HL-60/S4 treated with retinoic acid at 250 ng/mL for 4 days and 3 days (cell line): ENCODE data around the gene ITSN2.

ENCODE experiments used
- in situ Hi-C: fragments of 300-500 bp; cut with MboI; formaldehyde crosslinking; loops from 2 replicates; pipeline ENCODE4 v1.7.0; 2022; ENCODE audit warnings: low sequenced_read_pairs

Gene ITSN2

GRCh38 chr2:24360050-24360962 lies at the start of gene ITSN2:
Gene ITSN2, minus strand, starts transcription at chr2:24360536. Its CDS starts 32,454 bp downstream, at chr2:24328082.
- in situ Hi-C loops, result no loop called here

GRCh38 chr2:24409171-24409570 lies 48.8 kb upstream of the ITSN2 start:
- in situ Hi-C loops, result loop anchor here (25.0 kb wide), 2 partner anchors 553 to 703 kb away; partner anchors contain the start of gene DNAJC27

- in situ Hi-C loops, result loop anchor here (25.0 kb wide), 2 partner anchors 554 to 704 kb away; partner anchors contain the start of gene DNAJC27
Measured at GRCh38 chr2:24408704-24409103, 48.4 kb upstream of the ITSN2 start.

DNA sequence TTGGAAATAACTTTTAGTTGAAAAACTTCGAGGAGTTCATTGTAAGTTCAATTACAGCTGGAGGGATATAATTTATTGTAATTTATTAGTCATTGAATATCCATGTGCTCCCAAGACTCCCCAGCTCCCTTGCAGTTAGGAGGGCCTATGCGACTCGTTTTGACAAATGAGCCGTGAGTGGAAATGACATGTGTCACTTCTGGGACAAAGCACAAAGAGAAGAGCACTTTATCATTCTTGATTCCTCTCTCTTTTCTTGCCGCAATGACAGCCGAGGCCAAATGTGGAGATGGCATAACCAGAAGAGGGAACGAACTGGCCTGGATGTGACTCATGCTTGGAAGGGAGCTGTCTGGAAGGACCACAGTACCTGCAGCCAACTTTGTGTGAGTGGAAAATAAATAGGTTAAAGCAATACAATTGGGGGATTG lies 44.2 kb upstream of the ITSN2 start:
- in situ Hi-C loops, result loop anchor here (25.0 kb wide), 2 partner anchors 558 to 708 kb away; partner anchors contain the start of gene DNAJC27

DNA sequence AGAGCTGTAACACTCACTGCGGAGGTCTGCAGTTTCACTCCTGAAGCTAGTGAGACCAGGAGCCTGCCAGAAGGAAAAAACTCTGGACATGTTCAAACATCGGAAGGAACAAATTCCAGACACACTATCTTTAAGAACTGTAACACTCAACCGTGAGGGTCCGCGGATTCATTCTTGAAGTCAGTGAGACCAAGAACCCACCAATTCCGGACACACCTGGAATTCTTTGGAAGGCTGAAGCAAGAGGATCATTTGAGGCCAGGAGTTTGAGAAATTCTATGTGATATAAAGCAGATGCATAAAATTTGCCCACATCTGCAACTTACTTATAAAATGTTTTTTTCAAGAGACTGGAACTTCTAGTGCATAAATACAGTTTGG lies 43.5 kb upstream of the ITSN2 start:
- in situ Hi-C loops, result loop anchor here (25.0 kb wide), 2 partner anchors 558 to 708 kb away; partner anchors contain the start of gene DNAJC27

DNA sequence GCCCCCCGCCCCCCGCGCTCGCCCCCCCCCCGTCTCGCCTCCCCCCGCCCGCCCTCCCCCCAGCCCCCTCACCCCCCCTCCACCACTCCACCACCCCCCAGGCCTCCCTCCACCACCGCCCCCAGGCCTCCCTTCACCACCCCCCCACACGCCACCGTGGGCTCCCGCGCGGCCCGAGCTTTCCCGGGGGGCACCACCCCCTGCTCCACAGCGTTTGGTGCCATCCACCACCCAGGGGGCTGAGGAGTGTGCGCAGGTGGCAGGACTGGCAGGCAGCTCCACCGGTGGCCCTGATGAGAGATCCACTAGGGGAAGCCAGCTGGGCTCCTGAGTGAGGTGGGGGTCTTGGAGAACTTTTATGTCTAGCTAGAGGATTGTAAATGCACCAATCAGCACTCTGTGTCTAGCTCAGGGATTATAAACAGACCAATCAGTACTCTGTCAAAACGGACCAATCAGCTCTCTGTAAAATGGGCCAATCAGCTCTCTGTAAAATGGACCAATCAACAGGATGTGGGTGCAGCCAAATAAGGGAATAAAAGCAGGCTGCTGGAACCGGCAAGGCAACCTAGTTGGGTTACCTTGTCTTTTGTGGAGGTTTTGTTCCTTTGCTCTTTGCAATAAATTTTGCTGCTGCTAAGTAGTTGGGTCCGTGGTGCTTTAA lies 43.0 kb upstream of the ITSN2 start:
- in situ Hi-C loops, result loop anchor here (25.0 kb wide), 2 partner anchors 559 to 709 kb away; partner anchors contain the start of gene DNAJC27

DNA sequence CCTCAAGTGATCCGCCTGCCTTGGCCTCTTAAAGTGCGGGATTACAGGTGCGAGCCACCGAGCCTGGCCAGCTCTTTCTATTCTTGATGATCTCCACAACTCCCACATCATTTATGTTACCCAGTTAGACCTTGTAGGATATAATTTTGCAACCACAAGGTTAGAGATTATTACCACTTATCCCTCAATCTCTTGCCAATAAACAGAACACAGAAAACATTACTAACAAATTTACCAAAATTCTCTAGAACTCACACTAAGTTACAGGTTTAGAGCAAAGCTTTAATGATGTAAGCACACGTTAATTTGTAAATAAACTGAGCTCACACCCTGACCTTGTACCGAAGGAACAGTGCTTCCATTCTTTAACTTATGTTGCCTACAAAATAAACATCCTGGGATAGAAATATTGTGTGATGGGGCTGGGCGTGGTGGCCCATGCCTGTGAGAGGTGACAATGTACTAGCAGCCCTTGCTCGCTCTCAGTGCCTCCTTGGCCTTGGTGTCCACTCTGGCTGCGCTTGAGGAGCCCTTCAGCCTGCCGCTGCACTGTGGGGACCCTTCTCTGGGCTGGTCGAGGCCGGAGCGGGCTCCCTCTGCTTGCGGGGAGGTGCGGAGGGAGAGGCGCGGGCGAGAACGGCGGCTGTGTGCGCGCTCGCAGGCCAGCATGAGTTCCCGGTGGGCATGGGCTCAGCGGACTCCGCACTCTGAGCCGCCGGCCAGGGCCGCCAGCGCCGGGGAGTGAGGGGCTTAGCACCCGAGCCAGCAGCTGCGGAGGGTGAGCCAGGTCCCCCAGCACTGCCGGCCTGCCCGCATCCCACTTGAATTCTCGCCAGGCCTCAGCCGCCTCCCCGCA lies 42.1 kb upstream of the ITSN2 start:
- in situ Hi-C loops, result loop anchor here (25.0 kb wide), 2 partner anchors 560 to 710 kb away; partner anchors contain the start of gene DNAJC27

GRCh38 chr2:24400207-24400907 lies 40.0 kb upstream of the ITSN2 start:
- in situ Hi-C loops, result loop anchor here (25.0 kb wide), 2 partner anchors 562 to 712 kb away; partner anchors contain the start of gene DNAJC27

GRCh38 chr2:24399434-24400206 lies 39.3 kb upstream of the ITSN2 start:
- in situ Hi-C loops, result loop anchor here (25.0 kb wide), 2 partner anchors 563 to 713 kb away; partner anchors contain the start of gene DNAJC27

GRCh38 chr2:24394998-24395397 lies 34.7 kb upstream of the ITSN2 start:
- in situ Hi-C loops, result no loop called here

DNA sequence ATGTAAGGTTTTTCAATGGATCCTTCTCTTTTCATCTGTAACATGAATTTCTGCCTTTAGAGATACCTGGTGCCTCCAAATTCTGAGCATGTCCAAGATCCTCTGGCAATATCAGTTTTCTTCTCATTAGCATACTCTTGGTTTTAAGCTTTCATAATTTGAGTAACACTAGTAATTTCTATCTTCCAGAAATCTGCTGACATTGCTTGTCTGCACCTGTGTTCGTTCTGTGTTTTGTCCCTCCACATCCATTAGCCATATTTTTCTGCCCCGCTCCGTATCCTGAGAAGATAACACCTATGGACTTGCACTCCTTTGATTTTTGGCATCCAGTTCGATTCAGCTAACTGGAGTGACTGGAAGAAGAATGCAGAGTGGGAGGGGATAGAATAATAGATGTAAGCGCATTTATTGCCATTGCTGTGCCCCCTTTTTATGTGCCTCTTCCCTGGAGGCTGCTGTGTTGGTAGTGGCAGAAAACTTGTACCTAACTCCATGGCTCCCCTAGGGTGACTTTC lies 32.3 kb upstream of the ITSN2 start:
- in situ Hi-C loops, result no loop called here

- in situ Hi-C loops, result no loop called here
Measured at GRCh38 chr2:24385366-24385765, 25.0 kb upstream of the ITSN2 start.

GRCh38 chr2:24382363-24383073 lies 22.2 kb upstream of the ITSN2 start:
- in situ Hi-C loops, result no loop called here

DNA sequence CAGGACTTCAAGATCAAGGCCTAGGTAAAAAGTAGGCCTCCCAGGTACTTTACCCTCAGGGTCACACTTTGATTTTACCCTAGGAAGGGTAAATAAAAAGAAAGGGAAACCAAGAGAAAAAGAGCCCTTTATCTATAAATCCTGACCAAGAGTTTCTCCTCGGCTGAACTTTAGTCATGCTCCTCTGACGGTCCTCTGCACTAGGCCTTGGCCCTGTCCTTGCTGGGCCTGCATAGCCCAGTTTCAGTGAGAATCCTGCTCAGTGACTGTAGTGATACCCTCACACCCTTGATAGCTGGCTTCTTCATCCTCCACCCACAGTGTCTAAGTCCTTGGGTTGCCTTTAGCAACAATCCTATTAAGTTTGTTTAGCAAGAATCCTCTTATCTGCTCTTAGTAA lies 20.5 kb upstream of the ITSN2 start:
- in situ Hi-C loops, result no loop called here

DNA sequence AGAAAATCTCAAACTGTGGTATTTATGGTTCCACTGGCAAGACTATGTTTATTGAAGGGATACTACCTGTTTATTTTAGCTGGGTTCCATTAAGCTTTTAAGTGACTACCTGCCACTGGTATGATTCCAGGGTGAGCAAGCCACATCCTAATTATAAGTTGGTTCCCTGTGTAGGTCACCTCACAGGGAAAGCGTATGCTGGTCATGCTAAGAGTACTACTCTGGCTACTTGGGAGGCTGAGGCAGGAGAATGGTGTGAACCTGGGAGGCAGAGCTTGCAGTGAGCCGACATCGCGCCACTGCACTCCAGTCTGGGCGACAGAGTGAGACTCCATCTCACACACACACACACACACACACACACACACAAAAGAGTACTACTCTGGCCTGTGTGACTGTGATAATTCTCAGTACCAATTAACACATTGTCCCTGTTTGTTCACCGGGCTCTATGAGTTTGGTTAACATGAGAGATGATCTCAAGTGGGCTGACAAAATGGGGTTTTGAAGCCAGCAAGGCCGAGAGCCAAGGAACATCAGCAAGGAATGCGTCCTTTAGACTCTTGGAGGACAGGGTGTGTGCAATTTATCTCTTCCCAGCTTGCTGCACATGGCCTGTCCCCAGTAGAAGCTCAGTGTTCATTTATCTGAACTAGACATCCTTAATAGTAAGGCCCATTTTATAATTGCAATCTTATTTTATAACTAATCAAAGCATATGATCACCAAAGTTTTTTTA lies 15.2 kb upstream of the ITSN2 start:
- in situ Hi-C loops, result no loop called here

GRCh38 chr2:24374301-24374700 lies 14.0 kb upstream of the ITSN2 start:
- in situ Hi-C loops, result no loop called here

DNA sequence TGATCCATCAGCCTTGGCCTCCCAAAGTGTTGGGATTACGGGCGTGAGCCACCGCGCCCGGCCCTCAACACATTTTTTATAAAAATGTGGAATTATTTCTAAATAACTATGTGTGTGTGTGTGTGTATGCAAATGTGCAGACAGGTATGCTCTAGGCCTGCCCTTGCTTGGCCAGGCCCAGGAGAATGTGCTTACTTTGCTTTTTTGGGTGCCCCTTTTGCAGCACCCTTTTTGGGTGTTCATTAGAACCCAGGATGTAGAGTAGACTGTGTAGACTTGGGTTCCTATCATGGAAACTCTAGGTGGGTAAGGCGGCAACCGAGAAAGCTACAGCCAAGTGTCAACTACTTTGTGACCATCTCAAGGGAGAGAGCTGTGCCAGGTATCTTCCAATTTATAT lies 11.7 kb upstream of the ITSN2 start:
- in situ Hi-C loops, result no loop called here

- in situ Hi-C loops, result no loop called here
Measured at GRCh38 chr2:24365826-24366225, 5.5 kb upstream of the ITSN2 start.
